ENCODE data around the gene NOD2.

The NOD2 gene

DNA sequence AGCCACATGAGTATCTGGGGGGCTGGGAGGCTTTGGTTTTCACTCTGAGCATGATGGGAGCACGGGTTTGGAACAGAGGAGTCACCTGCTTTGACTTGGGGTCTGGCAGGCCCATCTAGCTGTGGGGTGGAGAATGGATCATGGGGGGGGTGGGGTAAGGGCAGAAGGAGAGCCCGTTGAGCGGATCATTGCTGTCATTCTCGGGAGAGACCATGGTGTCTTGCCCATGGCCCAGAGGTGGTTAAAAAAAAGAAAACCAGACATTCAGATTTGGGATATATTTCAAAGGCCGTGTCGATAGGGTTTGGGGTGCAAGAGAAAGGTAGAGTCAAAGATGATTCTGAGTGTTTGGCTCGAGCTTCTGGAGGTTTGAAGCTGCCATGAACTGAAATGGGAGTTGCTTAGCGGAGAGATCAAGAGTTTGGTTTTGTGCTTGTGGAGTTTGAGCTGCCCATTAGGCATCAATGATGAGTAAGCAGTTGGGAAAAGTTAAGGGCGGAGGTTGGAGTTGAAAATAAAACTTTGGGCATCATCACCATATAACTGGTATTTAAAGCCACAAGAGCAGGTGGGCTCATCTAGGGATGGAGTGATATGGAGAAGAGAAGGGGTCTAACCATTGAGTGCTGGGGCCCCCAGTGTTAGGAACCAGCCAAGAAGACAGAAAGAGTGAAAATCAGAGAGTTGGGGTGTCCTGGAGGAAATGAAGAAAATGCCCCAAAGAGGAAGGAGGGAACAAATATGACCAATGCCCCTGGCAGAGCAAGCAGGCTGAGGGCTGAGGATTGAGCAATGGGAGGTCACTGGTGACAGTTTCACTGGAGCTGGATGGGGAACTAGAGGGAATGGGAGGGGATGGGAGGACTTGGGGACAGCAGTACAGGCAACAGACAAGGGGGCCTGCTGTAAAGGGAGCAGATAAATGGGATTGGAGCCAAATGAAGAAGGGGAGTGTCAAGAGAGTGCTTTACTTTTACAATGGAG lies 1.9 kb downstream of the NOD2 start:
- H3K4me1 Mint-ChIP-seq (ENCODE audit: low read depth), result peaks cover 55% of the 10 kb centered on the region
- H3K27me3 Mint-ChIP-seq (ENCODE audit: low read depth), result peaks cover 17% of the 10 kb centered on the region
- H3K9me3 Mint-ChIP-seq, result no peaks in the 10 kb centered on the region
- peak overlapping the region; percentile 14 for H3K4me3 Mint-ChIP-seq
- H3K36me3 Mint-ChIP-seq (ENCODE audit: low read depth), result peaks cover 15% of the 10 kb centered on the region
- peak overlapping the region; percentile 54 for H3K27ac Mint-ChIP-seq

DNA sequence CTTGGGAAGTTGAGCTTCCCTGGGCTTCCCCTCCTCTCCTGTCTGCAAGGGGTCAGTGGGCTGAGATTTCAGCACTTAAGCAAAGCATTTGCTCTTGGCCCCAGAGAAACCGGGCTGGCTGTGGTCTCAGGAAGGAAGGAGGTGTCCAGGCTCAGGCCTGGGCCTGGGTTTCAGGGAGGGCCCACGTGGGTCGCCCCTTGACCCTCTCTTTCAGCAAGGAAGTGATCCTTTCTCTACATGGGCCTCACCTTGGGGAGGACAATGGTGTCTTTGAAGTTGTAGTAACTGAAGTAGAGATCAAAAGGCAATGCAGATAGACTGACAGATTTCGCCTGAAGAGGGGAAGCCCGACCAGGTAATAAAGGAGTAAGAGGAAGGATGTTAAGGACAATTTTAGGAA lies 2.7 kb downstream of the NOD2 start:
- Mint-ChIP-seq H3K27ac (peak overlapping the region; percentile 66), H3K4me3 (peak overlapping the region; percentile 22), H3K27me3 (ENCODE audit: low read depth) (peaks cover 14% of the 10 kb centered on the region)

DNA sequence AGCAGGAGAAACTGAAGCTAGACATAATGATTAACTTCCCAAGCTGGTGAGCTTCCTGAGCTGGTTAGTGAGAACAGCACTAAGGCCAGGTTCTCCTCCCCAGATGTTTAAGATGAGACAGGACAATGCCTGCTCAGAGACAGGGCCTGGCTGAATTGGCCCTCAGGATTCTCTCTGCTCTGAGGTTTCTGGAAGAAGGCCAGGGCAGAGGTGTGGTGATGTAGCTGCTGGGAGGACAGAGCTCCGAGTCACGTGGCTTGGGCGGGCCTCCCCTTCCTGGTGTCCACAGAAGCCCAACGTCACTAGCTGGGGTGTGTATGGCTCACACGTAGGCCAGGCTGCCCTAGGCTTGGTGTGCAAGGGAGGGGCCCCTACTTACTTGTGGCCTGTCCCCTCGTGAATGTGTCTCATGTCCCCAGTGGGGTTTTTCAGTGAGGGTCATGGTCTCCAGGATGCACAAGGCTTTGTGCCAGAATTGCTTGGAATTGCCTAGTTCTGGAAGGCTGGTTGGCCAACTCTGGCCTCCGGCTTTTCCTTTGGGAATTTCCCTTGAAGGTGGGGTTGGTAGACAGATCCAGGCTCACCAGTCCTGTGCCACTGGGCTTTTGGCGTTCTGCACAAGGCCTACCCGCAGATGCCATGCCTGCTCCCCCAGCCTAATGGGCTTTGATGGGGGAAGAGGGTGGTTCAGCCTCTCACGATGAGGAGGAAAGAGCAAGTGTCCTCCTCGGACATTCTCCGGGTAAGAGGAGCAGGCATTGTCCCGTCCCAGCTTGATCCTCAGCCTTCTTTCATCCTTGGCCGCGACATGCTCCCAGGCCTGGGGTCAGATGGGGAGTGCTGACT lies 3.4 kb downstream of the NOD2 start:
- peak overlapping the region; percentile 22 for H3K4me3 Mint-ChIP-seq
- H3K4me1 Mint-ChIP-seq (ENCODE audit: low read depth), result peaks cover 56% of the 10 kb centered on the region
- peak overlapping the region; percentile 66 for H3K27ac Mint-ChIP-seq
- peaks cover 23% of the 10 kb centered on the region for H3K36me3 Mint-ChIP-seq (ENCODE audit: low read depth)
- peaks cover 7% of the 10 kb centered on the region for H3K9me3 Mint-ChIP-seq
- peaks cover 12% of the 10 kb centered on the region for H3K27me3 Mint-ChIP-seq (ENCODE audit: low read depth)

More for the DNA sequence above, 2.7 kb downstream of the NOD2 start:
- peaks cover 18% of the 10 kb centered on the region for H3K36me3 Mint-ChIP-seq (ENCODE audit: low read depth)
- peaks cover under 1% of the 10 kb centered on the region for H3K9me3 Mint-ChIP-seq
- peaks cover 55% of the 10 kb centered on the region for H3K4me1 Mint-ChIP-seq (ENCODE audit: low read depth)

DNA sequence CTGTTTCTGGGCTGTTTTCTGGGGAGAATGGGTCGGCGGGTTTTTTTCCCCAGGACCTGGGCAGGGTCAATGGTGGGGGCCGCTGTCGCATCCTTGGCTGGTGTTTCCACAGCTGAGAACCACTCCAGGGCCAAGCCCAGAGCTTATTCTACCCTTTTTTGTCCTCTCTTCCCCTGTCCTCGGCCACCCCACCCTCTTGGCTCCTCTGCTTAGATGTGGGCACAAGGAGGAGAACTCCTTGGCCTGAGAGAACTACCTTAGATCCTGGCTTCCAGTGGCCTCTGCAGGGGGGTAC lies 4.0 kb downstream of the NOD2 start:
- peak overlapping the region; percentile 79 for H3K27ac Mint-ChIP-seq
- peak overlapping the region; percentile 74 for H3K4me3 Mint-ChIP-seq
- peaks cover 54% of the 10 kb centered on the region for H3K4me1 Mint-ChIP-seq (ENCODE audit: low read depth)
- H3K36me3 Mint-ChIP-seq (ENCODE audit: low read depth), result peaks cover 23% of the 10 kb centered on the region
- peaks cover 10% of the 10 kb centered on the region for H3K27me3 Mint-ChIP-seq (ENCODE audit: low read depth)
- peaks cover 7% of the 10 kb centered on the region for H3K9me3 Mint-ChIP-seq

DNA sequence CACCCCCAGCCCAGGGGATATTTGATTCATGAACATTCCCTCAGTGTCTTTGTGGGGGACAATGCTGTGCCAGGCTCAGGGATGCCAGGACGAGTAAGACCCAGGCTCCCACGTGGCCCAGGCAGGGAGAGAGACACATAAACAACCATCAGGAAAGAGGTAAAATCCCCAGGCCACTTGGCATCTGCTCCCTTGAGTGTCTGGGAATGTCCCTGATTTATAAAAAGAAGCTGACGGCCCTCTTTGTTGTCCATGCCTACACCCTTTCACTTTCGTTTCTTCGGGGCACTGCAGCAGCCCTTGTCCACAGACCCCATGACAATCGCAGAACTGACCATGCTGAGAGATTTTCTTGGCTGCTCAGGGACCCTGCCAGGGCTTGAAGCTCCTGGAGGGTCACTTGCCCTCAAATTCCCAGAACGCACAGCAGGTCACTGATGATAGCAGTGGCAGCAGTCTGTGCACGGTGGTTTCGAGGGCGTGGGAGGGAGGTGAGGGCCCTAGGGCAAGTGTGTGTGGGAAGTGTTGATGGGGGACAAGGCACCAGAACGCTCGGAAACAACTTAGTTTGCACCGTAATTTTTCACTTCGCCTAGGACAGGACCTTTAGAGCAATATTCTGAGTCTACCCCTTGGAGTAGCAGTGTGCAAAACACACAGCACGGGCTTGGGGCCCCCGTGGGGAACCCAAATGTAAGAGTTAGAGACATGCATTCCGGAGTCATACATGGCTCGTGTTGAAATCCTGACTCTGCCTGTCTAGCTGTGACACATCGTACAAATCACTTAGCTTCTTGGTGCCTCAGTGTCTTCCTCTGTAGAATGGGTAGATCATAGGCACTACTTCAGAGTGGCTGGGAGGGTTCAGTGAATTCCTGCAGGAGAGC lies 4.7 kb downstream of the NOD2 start:
- Mint-ChIP-seq H3K27me3 (ENCODE audit: low read depth) (peaks cover 4% of the 10 kb centered on the region), H3K9me3 (peaks cover 7% of the 10 kb centered on the region), H3K4me1 (ENCODE audit: low read depth) (peaks cover 47% of the 10 kb centered on the region), H3K4me3 (peak overlapping the region; percentile 74), H3K36me3 (ENCODE audit: low read depth) (peaks cover 28% of the 10 kb centered on the region), H3K27ac (peak overlapping the region; percentile 79)

DNA sequence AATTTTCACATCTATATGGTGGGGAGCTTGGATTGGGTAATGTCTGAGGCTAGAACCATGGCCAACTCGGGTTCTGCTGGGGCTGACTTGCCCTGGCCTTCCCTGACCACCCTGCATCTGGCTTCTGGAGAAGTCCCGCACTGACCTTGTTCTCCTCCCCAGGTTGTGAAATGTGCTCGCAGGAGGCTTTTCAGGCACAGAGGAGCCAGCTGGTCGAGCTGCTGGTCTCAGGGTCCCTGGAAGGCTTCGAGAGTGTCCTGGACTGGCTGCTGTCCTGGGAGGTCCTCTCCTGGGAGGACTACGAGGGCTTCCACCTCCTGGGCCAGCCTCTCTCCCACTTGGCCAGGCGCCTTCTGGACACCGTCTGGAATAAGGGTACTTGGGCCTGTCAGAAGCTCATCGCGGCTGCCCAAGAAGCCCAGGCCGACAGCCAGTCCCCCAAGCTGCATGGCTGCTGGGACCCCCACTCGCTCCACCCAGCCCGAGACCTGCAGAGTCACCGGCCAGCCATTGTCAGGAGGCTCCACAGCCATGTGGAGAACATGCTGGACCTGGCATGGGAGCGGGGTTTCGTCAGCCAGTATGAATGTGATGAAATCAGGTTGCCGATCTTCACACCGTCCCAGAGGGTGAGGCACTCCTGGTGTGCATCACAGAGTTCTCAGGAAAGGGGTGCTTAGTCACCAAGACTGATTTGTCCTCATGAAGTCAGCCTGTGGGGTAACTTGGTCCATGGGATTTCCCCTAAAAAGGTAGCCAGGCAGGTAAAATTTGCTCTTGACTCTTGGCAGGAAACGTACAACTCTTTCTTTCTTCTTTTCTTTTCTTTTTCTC lies 6.1 kb downstream of the NOD2 start:
- H3K27me3 Mint-ChIP-seq (ENCODE audit: low read depth), result peaks cover 2% of the 10 kb centered on the region
- peaks cover 16% of the 10 kb centered on the region for H3K9me3 Mint-ChIP-seq
- H3K4me1 Mint-ChIP-seq (ENCODE audit: low read depth), result peaks cover 39% of the 10 kb centered on the region
- peak overlapping the region; percentile 18 for H3K4me3 Mint-ChIP-seq
- peak overlapping the region; percentile 33 for H3K27ac Mint-ChIP-seq
- peaks cover 37% of the 10 kb centered on the region for H3K36me3 Mint-ChIP-seq (ENCODE audit: low read depth)

DNA sequence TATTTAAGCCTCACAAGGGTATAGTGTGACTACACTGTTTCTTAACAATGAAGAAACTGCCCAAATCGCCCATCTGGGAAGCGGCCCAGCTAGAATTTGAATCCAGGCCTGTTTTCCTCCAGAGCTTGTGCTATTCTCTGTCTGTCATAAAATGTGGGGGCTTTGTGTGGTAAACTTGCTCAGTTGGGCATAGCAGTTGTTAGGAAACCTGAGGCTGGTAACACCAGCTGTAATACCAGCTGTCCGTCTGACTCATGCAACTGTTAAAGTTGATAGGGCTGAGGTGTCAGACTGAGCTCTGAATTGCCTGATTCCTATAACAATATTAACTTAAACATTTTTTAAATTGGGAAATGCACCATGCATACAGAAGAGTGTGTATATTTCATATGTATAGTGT lies 9.3 kb downstream of the NOD2 start:
- Mint-ChIP-seq H3K27ac (no peak overlapping the region), H3K36me3 (ENCODE audit: low read depth) (peaks cover 51% of the 10 kb centered on the region), H3K9me3 (peaks cover 34% of the 10 kb centered on the region), H3K27me3 (ENCODE audit: low read depth) (no peaks in the 10 kb centered on the region), H3K4me3 (no peak overlapping the region), H3K4me1 (ENCODE audit: low read depth) (peaks cover 24% of the 10 kb centered on the region)

DNA sequence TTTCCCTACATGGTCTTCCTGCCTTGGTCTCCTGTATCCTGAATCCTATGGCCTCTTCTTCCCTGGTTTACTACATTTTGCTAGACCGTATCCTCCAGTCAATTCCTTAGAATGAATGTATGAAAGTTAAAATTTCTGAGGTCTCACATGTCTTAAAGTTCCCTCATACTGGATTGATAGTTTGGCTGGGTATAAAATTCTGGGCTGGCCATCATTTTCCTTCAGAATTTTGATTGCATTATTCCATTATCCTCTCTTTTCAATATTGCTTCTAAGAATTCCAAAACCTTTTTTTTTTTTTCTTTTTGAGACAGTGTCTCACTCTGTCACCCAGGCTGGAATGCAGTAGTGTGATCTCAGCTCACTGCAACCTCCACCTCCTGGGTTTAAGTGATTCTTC lies 10.8 kb downstream of the NOD2 start:
- no peaks in the 10 kb centered on the region for H3K27me3 Mint-ChIP-seq (ENCODE audit: low read depth)
- H3K4me1 Mint-ChIP-seq (ENCODE audit: low read depth), result peaks cover 27% of the 10 kb centered on the region
- H3K9me3 Mint-ChIP-seq, result peaks cover 34% of the 10 kb centered on the region
- H3K36me3 Mint-ChIP-seq (ENCODE audit: low read depth), result peaks cover 58% of the 10 kb centered on the region
- H3K4me3 Mint-ChIP-seq, result no peak overlapping the region
- H3K27ac Mint-ChIP-seq, result no peak overlapping the region

DNA sequence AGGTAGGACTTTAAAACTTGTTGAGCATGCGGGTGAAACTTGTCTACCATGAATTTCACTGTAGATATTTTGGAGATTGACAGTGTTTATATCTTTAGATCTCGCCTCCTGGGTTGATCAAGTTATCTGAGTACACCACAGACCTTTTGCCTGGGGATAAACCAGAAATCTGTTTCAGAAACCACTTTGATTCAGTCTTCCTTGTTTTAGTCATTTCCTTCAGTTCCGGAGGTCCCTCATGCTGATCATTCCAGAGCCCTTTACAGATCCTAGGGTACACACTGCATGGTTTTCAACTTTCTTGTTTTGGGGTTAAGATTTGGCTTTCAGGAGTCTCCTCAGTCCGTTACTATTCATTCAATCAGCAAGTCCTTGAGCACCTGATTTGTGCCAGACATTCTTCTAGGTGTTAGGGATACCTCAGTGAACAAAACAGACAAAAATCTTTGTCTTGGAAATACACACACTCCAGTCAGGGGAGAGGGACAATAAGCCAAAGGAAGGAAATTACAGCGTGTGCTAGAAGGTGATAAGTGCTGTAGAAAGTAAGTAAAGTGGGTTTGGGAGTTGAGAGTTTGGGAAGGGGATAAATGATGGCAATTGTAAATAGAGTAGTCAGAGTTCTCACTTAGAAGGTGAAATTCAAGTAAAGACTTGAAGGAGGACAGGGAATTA lies 12.2 kb downstream of the NOD2 start:
- Mint-ChIP-seq H3K36me3 (ENCODE audit: low read depth) (peaks cover 57% of the 10 kb centered on the region), H3K27ac (no peak overlapping the region), H3K27me3 (ENCODE audit: low read depth) (no peaks in the 10 kb centered on the region), H3K4me3 (no peak overlapping the region), H3K4me1 (ENCODE audit: low read depth) (peaks cover 32% of the 10 kb centered on the region), H3K9me3 (peaks cover 34% of the 10 kb centered on the region)

DNA sequence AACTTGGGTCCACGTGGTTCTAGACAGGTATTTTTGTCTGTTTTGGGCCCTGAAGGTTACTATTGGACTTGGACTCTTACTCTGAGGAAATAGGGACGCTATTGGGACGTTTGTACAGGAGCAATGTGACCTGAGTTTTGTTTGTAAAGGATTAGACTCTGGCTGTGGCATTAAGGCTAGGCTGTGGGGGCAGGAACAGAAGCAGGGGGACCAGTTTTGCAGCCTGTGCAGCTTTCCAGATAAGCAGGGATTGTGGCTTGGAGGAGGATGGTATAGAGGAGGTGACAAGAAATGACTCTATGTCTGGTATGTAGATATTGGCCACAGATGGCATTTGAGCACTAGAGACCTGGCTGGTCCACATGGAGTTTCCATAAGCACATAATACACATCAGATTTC lies 12.8 kb downstream of the NOD2 start:
- H3K27me3 Mint-ChIP-seq (ENCODE audit: low read depth), result no peaks in the 10 kb centered on the region

DNA sequence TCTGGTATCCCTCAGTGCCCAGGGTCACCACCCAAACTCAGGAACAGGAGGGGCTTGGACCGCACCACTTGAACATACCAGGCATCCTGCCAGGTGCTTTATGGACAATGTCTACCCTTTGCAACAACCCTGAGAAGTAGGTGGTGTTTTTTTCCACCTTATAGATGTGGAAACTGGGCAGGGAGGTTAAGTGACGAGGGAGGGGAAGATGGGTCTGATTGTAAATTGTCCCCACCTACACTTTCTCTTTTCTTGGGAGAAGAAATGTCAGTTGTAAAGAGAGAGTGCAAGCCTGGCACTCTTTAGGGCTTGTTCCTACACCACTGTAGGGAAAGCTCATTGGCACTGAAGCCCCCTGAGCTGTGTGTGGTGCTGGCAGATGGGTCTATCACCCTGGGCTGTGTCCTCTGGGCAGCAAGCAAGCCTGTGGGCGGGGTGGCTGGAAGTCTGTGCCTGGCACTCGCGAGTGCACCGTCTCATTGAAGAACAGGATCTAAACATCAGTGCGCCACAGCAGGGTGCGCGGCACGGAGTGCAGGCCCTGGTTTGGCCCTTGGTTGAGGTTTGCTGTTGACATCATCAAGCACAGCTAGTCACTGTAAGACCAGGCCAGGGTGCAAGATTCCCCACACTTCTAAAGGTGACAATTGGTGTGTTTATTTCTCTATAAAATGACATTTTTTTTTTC lies 15.1 kb downstream of the NOD2 start:
- H3K36me3 Mint-ChIP-seq (ENCODE audit: low read depth), result peaks cover 44% of the 10 kb centered on the region
- peaks cover 26% of the 10 kb centered on the region for H3K9me3 Mint-ChIP-seq
- no peak overlapping the region for H3K4me3 Mint-ChIP-seq
- H3K27me3 Mint-ChIP-seq (ENCODE audit: low read depth), result no peaks in the 10 kb centered on the region
- peaks cover 35% of the 10 kb centered on the region for H3K4me1 Mint-ChIP-seq (ENCODE audit: low read depth)
- H3K27ac Mint-ChIP-seq, result peak overlapping the region; percentile 39

More for the DNA sequence above, 12.8 kb downstream of the NOD2 start:
- Mint-ChIP-seq H3K4me1 (ENCODE audit: low read depth) (peaks cover 32% of the 10 kb centered on the region), H3K36me3 (ENCODE audit: low read depth) (peaks cover 55% of the 10 kb centered on the region), H3K4me3 (no peak overlapping the region), H3K27ac (no peak overlapping the region), H3K9me3 (peaks cover 31% of the 10 kb centered on the region)

DNA sequence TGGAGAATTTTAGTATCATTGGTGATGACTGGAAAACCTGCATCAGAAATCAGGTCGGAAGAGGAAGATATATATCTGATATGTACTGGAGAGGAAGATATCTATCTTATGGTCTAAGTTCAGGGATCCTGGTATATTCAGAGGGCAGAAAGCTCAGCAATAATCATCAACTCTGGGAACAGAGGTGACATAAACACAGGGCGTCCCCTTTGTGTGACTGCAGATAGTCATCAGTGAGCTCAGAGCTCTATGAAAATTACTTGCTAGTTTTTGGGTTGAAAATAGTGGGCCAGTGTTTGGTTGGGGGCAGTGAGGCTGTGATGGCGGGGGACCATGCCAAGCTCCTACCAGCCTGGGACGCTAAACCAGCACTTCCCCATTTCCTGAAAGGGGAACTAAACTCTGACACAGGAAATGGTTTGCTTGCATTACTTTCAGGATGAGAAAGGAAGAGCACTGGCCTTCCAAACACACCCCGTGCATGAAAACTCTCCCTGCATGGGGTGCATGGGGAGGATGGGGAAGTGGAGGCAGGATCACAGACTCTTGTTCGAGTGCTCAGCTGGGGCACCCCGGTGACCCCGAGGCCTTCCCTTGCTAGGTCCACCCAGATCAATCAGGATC lies 15.8 kb downstream of the NOD2 start:
- H3K4me1 Mint-ChIP-seq (ENCODE audit: low read depth), result peaks cover 35% of the 10 kb centered on the region
- H3K27ac Mint-ChIP-seq, result peak overlapping the region; percentile 23
- peaks cover 39% of the 10 kb centered on the region for H3K36me3 Mint-ChIP-seq (ENCODE audit: low read depth)
- H3K9me3 Mint-ChIP-seq, result peaks cover 19% of the 10 kb centered on the region
- no peaks in the 10 kb centered on the region for H3K27me3 Mint-ChIP-seq (ENCODE audit: low read depth)
- H3K4me3 Mint-ChIP-seq, result peak overlapping the region; percentile 22

All from T-helper 1 cell treated with Interleukin-12 subunit alpha and Interleukin-12 subunit beta and Interleukin-4 antibody, amounts not matched to agents 30 μg/mL and 1 μg/mL, for 36 hours (primary cell).